ENCODE data around the gene ADCY4. TPM values are rescaled to one million over a fixed set of nuclear protein-coding genes. Genes with fewer than 3 reads are reported as not detected.
A peak's percentile ranks its signal among the peaks of the same experiment; 100 is the strongest.

Gene ADCY4
- total and polyA plus RNA-seq, 4 donors, result 3.5 to 16.0 (median 10.5) TPM

- H3K9me3 ChIP-seq (ENCODE audit: control insufficient read depth, insufficient read depth, low read length), result no peaks in the 10 kb centered on the region
- H3K4me1 ChIP-seq (ENCODE audit: control insufficient read depth, insufficient read depth, low read length), result peaks cover 18% of the 10 kb centered on the region
- WGBS (ENCODE audit: insufficient coverage), result 33% methylated on average over 14 of the region's 16 CpGs
- peaks cover 54% of the 10 kb centered on the region for H3K36me3 ChIP-seq (ENCODE audit: control insufficient read depth, insufficient read depth, low read length)
- no peaks in the 10 kb centered on the region for H3K27me3 ChIP-seq (ENCODE audit: control insufficient read depth, insufficient read depth, low read length)
- no peak overlapping the region for H3K27ac ChIP-seq (ENCODE audit: low read depth, low read length)
- no peak for DNase-seq (ENCODE audit: low read depth in 4 of 6, low spot score in 6 of 6)
- H3K4me3 ChIP-seq (ENCODE audit: low read depth, low read length), result peak overlapping the region; percentile 71
Observed at GRCh38 chr14:24300326-24300980, 34.4 kb downstream of the ADCY4 start.

- peaks cover 18% of the 10 kb centered on the region for H3K4me1 ChIP-seq (ENCODE audit: control insufficient read depth, insufficient read depth, low read length)
- no peaks in the 10 kb centered on the region for H3K9me3 ChIP-seq (ENCODE audit: control insufficient read depth, insufficient read depth, low read length)
- H3K27me3 ChIP-seq (ENCODE audit: control insufficient read depth, insufficient read depth, low read length), result no peaks in the 10 kb centered on the region
- peak within 1 kb of the TSS; percentile 71 for H3K4me3 ChIP-seq (ENCODE audit: low read depth, low read length)
- peaks cover 47% of the 10 kb centered on the region for H3K36me3 ChIP-seq (ENCODE audit: control insufficient read depth, insufficient read depth, low read length)
- peak within 1 kb of the TSS; percentile 62 for H3K27ac ChIP-seq (ENCODE audit: low read depth, low read length)
- under 1% methylated on average over 75 of the region's 75 CpGs for WGBS (ENCODE audit: insufficient coverage)
- peak; percentile 75 to 96 (median 82) for DNase-seq (ENCODE audit: low read depth in 4 of 6, low spot score in 6 of 6)
Observed at GRCh38 chr14:24299255-24300191, 35.3 kb downstream of the ADCY4 start, which contains the start of the genes DHRS1 and NOP9. Gene DHRS1 (minus strand): TSS chr14:24299780. CDS start chr14:24299106, 674 bp downstream. Gene NOP9 (plus strand): TSS chr14:24299850. CDS start chr14:24299955, 105 bp downstream.

DNA sequence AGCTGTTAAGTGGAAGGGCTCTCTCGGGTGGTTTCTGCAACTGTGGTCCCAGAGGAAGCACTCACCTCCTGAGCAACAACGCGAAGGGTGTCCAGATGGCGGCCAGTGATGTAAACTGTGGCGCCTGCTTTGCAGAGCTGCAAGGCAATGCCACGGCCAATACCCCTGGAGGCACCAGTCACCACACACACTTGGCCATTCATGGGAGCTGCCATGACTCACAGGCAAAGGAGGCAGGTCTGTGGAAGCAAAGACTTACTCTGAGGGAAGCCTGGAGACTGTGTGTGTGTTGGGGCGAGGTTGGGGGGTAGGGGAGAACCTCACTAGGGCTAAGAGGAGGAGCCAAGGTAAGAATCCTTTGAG, 36.0 kb downstream of the ADCY4 start:
- Histone ChIP-seq H3K4me3 (ENCODE audit: low read depth, low read length) (peak overlapping the region; percentile 71), H3K27ac (ENCODE audit: low read depth, low read length) (peak overlapping the region; percentile 62), H3K27me3 (ENCODE audit: control insufficient read depth, insufficient read depth, low read length) (no peaks in the 10 kb centered on the region), H3K36me3 (ENCODE audit: control insufficient read depth, insufficient read depth, low read length) (peaks cover 40% of the 10 kb centered on the region), H3K9me3 (ENCODE audit: control insufficient read depth, insufficient read depth, low read length) (no peaks in the 10 kb centered on the region), H3K4me1 (ENCODE audit: control insufficient read depth, insufficient read depth, low read length) (peaks cover 18% of the 10 kb centered on the region)
- 53% methylated on average over 5 of the region's 7 CpGs for WGBS (ENCODE audit: insufficient coverage)
- DNase-seq (ENCODE audit: low read depth in 4 of 6, low spot score in 6 of 6), result no peak

DNA sequence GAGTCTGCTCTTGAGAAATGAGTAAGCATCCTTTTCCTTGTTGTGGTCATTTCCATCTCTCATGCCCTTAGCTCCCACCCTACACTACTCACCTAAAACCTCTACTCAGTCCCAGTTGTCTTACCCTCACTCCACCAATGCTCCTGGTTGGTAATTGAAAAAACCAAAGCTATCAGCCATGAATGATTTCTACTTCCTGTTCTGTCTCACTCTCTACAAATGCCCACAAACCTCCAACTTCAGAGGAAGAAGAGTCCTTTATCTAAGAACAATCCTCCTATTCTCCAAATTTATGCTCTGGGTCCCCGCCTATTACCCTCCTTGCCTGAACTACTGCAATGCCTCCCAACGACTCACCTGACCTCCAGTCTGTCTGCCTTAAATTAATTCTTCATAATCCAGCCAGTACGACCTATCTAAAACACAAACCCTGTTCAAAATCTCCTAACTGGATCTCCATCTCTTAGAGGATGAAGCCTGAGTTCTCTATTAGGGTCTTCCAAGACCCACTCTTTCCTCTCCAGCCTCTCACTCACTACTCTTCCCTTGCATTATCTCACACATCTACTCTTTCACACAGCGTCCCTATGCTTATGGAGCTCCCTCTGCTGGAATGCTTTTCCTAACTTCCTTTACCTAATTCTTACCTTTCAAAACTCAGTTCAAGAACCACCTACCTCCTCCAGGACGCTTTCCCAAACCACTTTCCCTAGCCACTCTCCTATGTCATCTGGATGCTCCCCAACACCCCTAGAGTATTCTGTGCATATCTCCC, 37.5 kb downstream of the ADCY4 start:
- H3K27ac ChIP-seq (ENCODE audit: low read depth, low read length), result no peak overlapping the region
- H3K4me1 ChIP-seq (ENCODE audit: control insufficient read depth, insufficient read depth, low read length), result peaks cover 18% of the 10 kb centered on the region
- DNase-seq (ENCODE audit: low read depth in 4 of 6, low spot score in 6 of 6), result peak in 1 of 6 donors; percentile 49
- H3K36me3 ChIP-seq (ENCODE audit: control insufficient read depth, insufficient read depth, low read length), result peaks cover 35% of the 10 kb centered on the region
- no peaks in the 10 kb centered on the region for H3K27me3 ChIP-seq (ENCODE audit: control insufficient read depth, insufficient read depth, low read length)
- no peaks in the 10 kb centered on the region for H3K9me3 ChIP-seq (ENCODE audit: control insufficient read depth, insufficient read depth, low read length)
- 49% methylated on average over 5 of the region's 5 CpGs for whole genome bisulfite sequencing (ENCODE audit: insufficient coverage)
- H3K4me3 ChIP-seq (ENCODE audit: low read depth, low read length), result no peak overlapping the region

DNA sequence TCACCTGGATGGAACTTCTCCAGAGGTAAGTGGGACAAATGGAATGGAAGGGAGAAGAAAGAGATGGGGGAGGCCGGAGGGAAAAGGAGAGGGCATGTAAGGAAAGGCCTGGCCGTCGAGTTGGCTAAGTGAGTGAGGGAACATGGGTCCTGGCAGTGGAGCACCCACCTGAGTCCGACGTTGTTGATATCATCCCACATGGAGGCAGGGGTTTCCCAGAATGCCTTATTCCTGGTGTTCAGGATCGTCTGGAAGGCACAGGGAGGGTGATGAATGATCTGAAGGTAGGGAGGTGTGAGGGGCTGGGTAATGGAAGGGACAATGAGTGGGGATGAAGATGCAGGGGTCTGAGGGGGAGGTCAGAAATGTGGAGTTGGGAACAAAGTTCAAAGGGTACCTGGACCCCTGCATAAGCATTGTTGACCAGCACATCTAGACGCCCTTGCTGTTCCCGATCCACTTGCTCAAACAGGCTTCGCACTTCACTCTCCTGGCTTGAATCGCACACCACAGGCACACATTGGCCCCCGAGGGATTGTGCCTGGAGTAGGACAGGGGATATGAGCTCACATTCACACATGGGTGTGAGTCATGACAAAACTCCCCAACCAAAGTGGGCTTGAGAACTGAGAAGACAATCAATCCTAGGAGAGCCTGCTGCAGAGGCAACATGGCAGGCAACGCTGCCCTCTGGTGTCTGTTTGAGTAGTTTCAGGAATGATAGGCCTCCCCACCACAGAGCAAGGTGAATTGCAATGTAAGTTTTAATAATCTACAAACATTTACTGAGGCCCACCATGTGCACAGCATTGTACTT, 38.3 kb downstream of the ADCY4 start:
- 75% methylated on average over 8 of the region's 12 CpGs for WGBS (ENCODE audit: insufficient coverage)
- peak in 3 of 6 donors; percentile 48 to 88 (median 82) for DNase-seq (ENCODE audit: low read depth in 4 of 6, low spot score in 6 of 6)
- H3K4me3 ChIP-seq (ENCODE audit: low read depth, low read length), result no peak overlapping the region
- H3K27me3 ChIP-seq (ENCODE audit: control insufficient read depth, insufficient read depth, low read length), result no peaks in the 10 kb centered on the region
- peaks cover 18% of the 10 kb centered on the region for H3K4me1 ChIP-seq (ENCODE audit: control insufficient read depth, insufficient read depth, low read length)
- H3K27ac ChIP-seq (ENCODE audit: low read depth, low read length), result no peak overlapping the region
- no peaks in the 10 kb centered on the region for H3K9me3 ChIP-seq (ENCODE audit: control insufficient read depth, insufficient read depth, low read length)
- H3K36me3 ChIP-seq (ENCODE audit: control insufficient read depth, insufficient read depth, low read length), result peaks cover 37% of the 10 kb centered on the region

DNA sequence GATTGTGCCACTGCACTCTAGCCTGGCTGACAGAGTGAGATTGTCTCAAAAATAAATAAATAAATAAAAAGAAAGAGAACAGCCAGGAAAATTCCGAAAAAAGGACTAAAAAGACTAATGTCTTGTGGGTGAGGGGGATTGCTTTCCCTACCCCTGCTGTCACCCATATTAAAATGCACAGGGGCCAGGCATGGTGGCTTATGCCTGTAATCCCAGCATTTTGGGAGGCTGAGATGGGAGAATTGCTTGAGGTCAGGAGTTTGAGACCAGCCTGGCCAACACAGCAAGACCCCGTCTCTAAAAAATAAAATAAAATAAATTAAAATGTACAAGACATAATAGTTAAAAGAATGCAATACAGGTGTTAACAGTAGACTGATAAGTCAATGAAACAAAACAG, 41.3 kb downstream of the ADCY4 start:
- Histone ChIP-seq H3K4me1 (ENCODE audit: control insufficient read depth, insufficient read depth, low read length) (peaks cover 1% of the 10 kb centered on the region), H3K9me3 (ENCODE audit: control insufficient read depth, insufficient read depth, low read length) (no peaks in the 10 kb centered on the region), H3K27me3 (ENCODE audit: control insufficient read depth, insufficient read depth, low read length) (no peaks in the 10 kb centered on the region), H3K27ac (ENCODE audit: low read depth, low read length) (no peak overlapping the region), H3K4me3 (ENCODE audit: low read depth, low read length) (no peak overlapping the region), H3K36me3 (ENCODE audit: control insufficient read depth, insufficient read depth, low read length) (peaks cover 49% of the 10 kb centered on the region)
- no peak for DNase-seq (ENCODE audit: low read depth in 4 of 6, low spot score in 6 of 6)
- no CpG with 5 or more reads among the region's 2 CpGs for WGBS (ENCODE audit: insufficient coverage)

GRCh38 chr14:24292118-24292807, 42.6 kb downstream of the ADCY4 start:
- WGBS (ENCODE audit: insufficient coverage), result 94% methylated on average over 9 of the region's 11 CpGs
- no peak for DNase-seq (ENCODE audit: low read depth in 4 of 6, low spot score in 6 of 6)
- no peak overlapping the region for H3K27ac ChIP-seq (ENCODE audit: low read depth, low read length)
- no peaks in the 10 kb centered on the region for H3K27me3 ChIP-seq (ENCODE audit: control insufficient read depth, insufficient read depth, low read length)
- no peaks in the 10 kb centered on the region for H3K9me3 ChIP-seq (ENCODE audit: control insufficient read depth, insufficient read depth, low read length)
- H3K4me3 ChIP-seq (ENCODE audit: low read depth, low read length), result no peak overlapping the region
- H3K4me1 ChIP-seq (ENCODE audit: control insufficient read depth, insufficient read depth, low read length), result no peaks in the 10 kb centered on the region
- peaks cover 46% of the 10 kb centered on the region for H3K36me3 ChIP-seq (ENCODE audit: control insufficient read depth, insufficient read depth, low read length)

GRCh38 chr14:24291446-24292117, 43.3 kb downstream of the ADCY4 start:
- H3K36me3 ChIP-seq (ENCODE audit: control insufficient read depth, insufficient read depth, low read length), result peaks cover 44% of the 10 kb centered on the region
- WGBS (ENCODE audit: insufficient coverage), result 89% methylated on average over 1 of the region's 3 CpGs

More at GRCh38 chr14:24291446-24292117, 43.3 kb downstream of the ADCY4 start:
- DNase-seq (ENCODE audit: low read depth in 4 of 6, low spot score in 6 of 6), result no peak
- Histone ChIP-seq H3K9me3 (ENCODE audit: control insufficient read depth, insufficient read depth, low read length) (no peaks in the 10 kb centered on the region), H3K4me3 (ENCODE audit: low read depth, low read length) (no peak overlapping the region), H3K27ac (ENCODE audit: low read depth, low read length) (no peak overlapping the region), H3K4me1 (ENCODE audit: control insufficient read depth, insufficient read depth, low read length) (no peaks in the 10 kb centered on the region), H3K27me3 (ENCODE audit: control insufficient read depth, insufficient read depth, low read length) (no peaks in the 10 kb centered on the region)

Data from spinal cord (tissue), 10 donors.